Measurements from ENCODE around the gene GRWD1. TPM values are rescaled to one million over a fixed set of nuclear protein-coding genes. Genes with fewer than 3 reads are reported as not detected.

The GRWD1 gene
- total RNA-seq, 2 experiments from 2014 or later, result 32.4 to 36.0 TPM

- Mint-ChIP-seq H3K27ac (no peak overlapping the region), H3K9me3 (no peaks in the 10 kb centered on the region), H3K4me1 (ENCODE audit: low read depth) (peaks cover 2% of the 10 kb centered on the region), H3K27me3 (ENCODE audit: low read depth) (peaks cover 3% of the 10 kb centered on the region), H3K36me3 (ENCODE audit: low read depth) (no peaks in the 10 kb centered on the region), H3K4me3 (no peak overlapping the region)
- CTCF ChIA-PET, result interaction anchor here (1.2 to 2.4 kb wide), 2 partner anchors 10 to 15 kb away, joined by 3 to 13 read pairs; partner anchors contain the start of gene KDELR1
- intact Hi-C loops (cut with micrococcal nuclease), result no loop called here
- DNase-seq, result no peak
These were observed 39.9 kb upstream of the GRWD1 start for GRCh38 chr19:48405850-48406249.

GRCh38 chr19:48413879-48414587, 31.8 kb upstream of the GRWD1 start:
- no peak for DNase-seq
- intact Hi-C loops (cut with micrococcal nuclease), result no loop called here
- peaks cover 13% of the 10 kb centered on the region for H3K27me3 Mint-ChIP-seq (ENCODE audit: low read depth)
- no peaks in the 10 kb centered on the region for H3K36me3 Mint-ChIP-seq (ENCODE audit: low read depth)
- no peaks in the 10 kb centered on the region for H3K9me3 Mint-ChIP-seq
- no peak overlapping the region for H3K27ac Mint-ChIP-seq
- H3K4me1 Mint-ChIP-seq (ENCODE audit: low read depth), result peaks cover 24% of the 10 kb centered on the region
- CTCF ChIA-PET, result interaction anchor here (1.1 kb wide), 1 partner anchor 23 kb away, joined by 3 read pairs; the partner anchor contains the start of gene KDELR1
- H3K4me3 Mint-ChIP-seq, result no peak overlapping the region

- H3K4me3 Mint-ChIP-seq, result peak overlapping the region; percentile 36
- H3K4me1 Mint-ChIP-seq (ENCODE audit: low read depth), result peaks cover 26% of the 10 kb centered on the region
- no peak overlapping the region for H3K27ac Mint-ChIP-seq
- H3K9me3 Mint-ChIP-seq, result no peaks in the 10 kb centered on the region
- CTCF ChIA-PET, result no interaction called here
- no peaks in the 10 kb centered on the region for H3K36me3 Mint-ChIP-seq (ENCODE audit: low read depth)
- DNase-seq, result peak; percentile 84
- peaks cover 13% of the 10 kb centered on the region for H3K27me3 Mint-ChIP-seq (ENCODE audit: low read depth)
- intact Hi-C loops (cut with micrococcal nuclease), result no loop called here
These were observed 30.4 kb upstream of the GRWD1 start for GRCh38 chr19:48415395-48415794.

GRCh38 chr19:48415806-48416221, 30.0 kb upstream of the GRWD1 start:
- CTCF ChIA-PET, result interaction anchor here (0.7 to 0.8 kb wide), 2 partner anchors 10 to 25 kb away, joined by 3 to 6 read pairs; partner anchors contain the start of gene KDELR1
- no peaks in the 10 kb centered on the region for H3K36me3 Mint-ChIP-seq (ENCODE audit: low read depth)
- peak overlapping the region; percentile 36 for H3K4me3 Mint-ChIP-seq
- intact Hi-C loops (cut with micrococcal nuclease), result no loop called here
- H3K27me3 Mint-ChIP-seq (ENCODE audit: low read depth), result peaks cover 13% of the 10 kb centered on the region
- DNase-seq, result no peak
- H3K4me1 Mint-ChIP-seq (ENCODE audit: low read depth), result peaks cover 26% of the 10 kb centered on the region
- no peaks in the 10 kb centered on the region for H3K9me3 Mint-ChIP-seq
- no peak overlapping the region for H3K27ac Mint-ChIP-seq

- intact Hi-C loops (cut with micrococcal nuclease), result no loop called here
- no peak for DNase-seq
- CTCF ChIA-PET, result interaction anchor here (0.9 kb wide), 1 partner anchor 16 kb away, joined by 3 read pairs; no protein-coding TSS in a partner anchor
- peaks cover 13% of the 10 kb centered on the region for H3K27me3 Mint-ChIP-seq (ENCODE audit: low read depth)
- H3K36me3 Mint-ChIP-seq (ENCODE audit: low read depth), result no peaks in the 10 kb centered on the region
- H3K4me1 Mint-ChIP-seq (ENCODE audit: low read depth), result peaks cover 26% of the 10 kb centered on the region
- H3K4me3 Mint-ChIP-seq, result no peak overlapping the region
- H3K9me3 Mint-ChIP-seq, result no peaks in the 10 kb centered on the region
- no peak overlapping the region for H3K27ac Mint-ChIP-seq
These were observed 28.4 kb upstream of the GRWD1 start for GRCh38 chr19:48417421-48417820.

- H3K27ac Mint-ChIP-seq, result peak overlapping the region; percentile 16
- DNase-seq, result no peak
- H3K9me3 Mint-ChIP-seq, result no peaks in the 10 kb centered on the region
- peaks cover 13% of the 10 kb centered on the region for H3K27me3 Mint-ChIP-seq (ENCODE audit: low read depth)
- H3K36me3 Mint-ChIP-seq (ENCODE audit: low read depth), result no peaks in the 10 kb centered on the region
- H3K4me1 Mint-ChIP-seq (ENCODE audit: low read depth), result peaks cover 26% of the 10 kb centered on the region
- CTCF ChIA-PET, result no interaction called here
- intact Hi-C loops (cut with micrococcal nuclease), result loop anchor here (2.0 kb wide), 1 partner anchor 56 kb away; the partner anchor contains the start of gene TMEM143
- H3K4me3 Mint-ChIP-seq, result peak overlapping the region; percentile 57
These were observed 27.3 kb upstream of the GRWD1 start for GRCh38 chr19:48418317-48419064.

- H3K4me1 Mint-ChIP-seq (ENCODE audit: low read depth), result peaks cover 22% of the 10 kb centered on the region
- no peaks in the 10 kb centered on the region for H3K36me3 Mint-ChIP-seq (ENCODE audit: low read depth)
- peak; percentile 77 for DNase-seq
- CTCF ChIA-PET, result no interaction called here
- intact Hi-C loops (cut with micrococcal nuclease), result loop anchor here (2.0 kb wide), 1 partner anchor 57 kb away; the partner anchor contains the start of gene TMEM143
- H3K27ac Mint-ChIP-seq, result no peak overlapping the region
- H3K9me3 Mint-ChIP-seq, result no peaks in the 10 kb centered on the region
- H3K27me3 Mint-ChIP-seq (ENCODE audit: low read depth), result peaks cover 13% of the 10 kb centered on the region
- peak overlapping the region; percentile 57 for H3K4me3 Mint-ChIP-seq
These were observed 26.4 kb upstream of the GRWD1 start for GRCh38 chr19:48419158-48419920.

- no peak overlapping the region for H3K4me3 Mint-ChIP-seq
- peaks cover 15% of the 10 kb centered on the region for H3K4me1 Mint-ChIP-seq (ENCODE audit: low read depth)
- H3K27ac Mint-ChIP-seq, result no peak overlapping the region
- CTCF ChIA-PET, result no interaction called here
- peaks cover 10% of the 10 kb centered on the region for H3K27me3 Mint-ChIP-seq (ENCODE audit: low read depth)
- no peaks in the 10 kb centered on the region for H3K9me3 Mint-ChIP-seq
- intact Hi-C loops (cut with micrococcal nuclease), result no loop called here
- no peaks in the 10 kb centered on the region for H3K36me3 Mint-ChIP-seq (ENCODE audit: low read depth)
- DNase-seq, result no peak
These were observed 24.2 kb upstream of the GRWD1 start for GRCh38 chr19:48421548-48421947.

- no peaks in the 10 kb centered on the region for H3K27me3 Mint-ChIP-seq (ENCODE audit: low read depth)
- no peak overlapping the region for H3K27ac Mint-ChIP-seq
- CTCF ChIA-PET, result no interaction called here
- peaks cover 5% of the 10 kb centered on the region for H3K4me1 Mint-ChIP-seq (ENCODE audit: low read depth)
- DNase-seq, result no peak
- intact Hi-C loops (cut with micrococcal nuclease), result no loop called here
- H3K36me3 Mint-ChIP-seq (ENCODE audit: low read depth), result no peaks in the 10 kb centered on the region
- H3K9me3 Mint-ChIP-seq, result no peaks in the 10 kb centered on the region
- H3K4me3 Mint-ChIP-seq, result no peak overlapping the region
These were observed 21.0 kb upstream of the GRWD1 start for GRCh38 chr19:48424694-48425219.

- H3K27me3 Mint-ChIP-seq (ENCODE audit: low read depth), result no peaks in the 10 kb centered on the region
- no peaks in the 10 kb centered on the region for H3K9me3 Mint-ChIP-seq
- no peak overlapping the region for H3K27ac Mint-ChIP-seq
- CTCF ChIA-PET, result interaction anchor here (1.7 kb wide), 1 partner anchor 61 kb away, joined by 4 read pairs; no protein-coding TSS in a partner anchor
- peaks cover 5% of the 10 kb centered on the region for H3K4me1 Mint-ChIP-seq (ENCODE audit: low read depth)
- H3K36me3 Mint-ChIP-seq (ENCODE audit: low read depth), result no peaks in the 10 kb centered on the region
- no peak for DNase-seq
- intact Hi-C loops (cut with micrococcal nuclease), result no loop called here
- H3K4me3 Mint-ChIP-seq, result no peak overlapping the region
These were observed 17.1 kb upstream of the GRWD1 start for GRCh38 chr19:48428670-48429069.

- Mint-ChIP-seq H3K9me3 (no peaks in the 10 kb centered on the region), H3K4me1 (ENCODE audit: low read depth) (no peaks in the 10 kb centered on the region), H3K4me3 (no peak overlapping the region), H3K36me3 (ENCODE audit: low read depth) (no peaks in the 10 kb centered on the region), H3K27me3 (ENCODE audit: low read depth) (peaks cover 7% of the 10 kb centered on the region), H3K27ac (no peak overlapping the region)
- intact Hi-C loops (cut with micrococcal nuclease), result no loop called here
- no peak for DNase-seq
- CTCF ChIA-PET, result interaction anchor here (1.2 kb wide), 1 partner anchor 16 kb away, joined by 3 read pairs; no protein-coding TSS in a partner anchor
These were observed 12.4 kb upstream of the GRWD1 start for GRCh38 chr19:48433337-48433736.

- H3K4me1 Mint-ChIP-seq (ENCODE audit: low read depth), result no peaks in the 10 kb centered on the region
- intact Hi-C loops (cut with micrococcal nuclease), result no loop called here
- H3K27ac Mint-ChIP-seq, result no peak overlapping the region
- H3K27me3 Mint-ChIP-seq (ENCODE audit: low read depth), result peaks cover 13% of the 10 kb centered on the region
- no peak for DNase-seq
- H3K4me3 Mint-ChIP-seq, result no peak overlapping the region
- CTCF ChIA-PET, result no interaction called here
- H3K9me3 Mint-ChIP-seq, result no peaks in the 10 kb centered on the region
- no peaks in the 10 kb centered on the region for H3K36me3 Mint-ChIP-seq (ENCODE audit: low read depth)
These were observed 9.2 kb upstream of the GRWD1 start for GRCh38 chr19:48436586-48436985.
